Amniotic stem cell (primary cell): ENCODE measurements around the gene PFN4.
"Not testable (repeated sequence)": the region's sequence is repeated elsewhere in the genome, so short reads cannot be mapped to it uniquely, and the experiment has no call there.

Experiments
- DNase-seq: peaks from one replicate; lab custom pipeline; 2025; lab: John Stamatoyannopoulos, UW

The PFN4 gene, protein sequence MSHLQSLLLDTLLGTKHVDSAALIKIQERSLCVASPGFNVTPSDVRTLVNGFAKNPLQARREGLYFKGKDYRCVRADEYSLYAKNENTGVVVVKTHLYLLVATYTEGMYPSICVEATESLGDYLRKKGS

GRCh38 chr2:24123195-24123921 lies at the start of gene PFN4, which contains the start of gene FAM228B:
TSS of gene PFN4 (minus strand) at chr2:24123334. CDS start at chr2:24122535, 799 bp downstream.
TSS of gene FAM228B (plus strand) at chr2:24123469. CDS start at chr2:24124362, 893 bp downstream.
- DNase-seq, result peak; percentile 58

DNA sequence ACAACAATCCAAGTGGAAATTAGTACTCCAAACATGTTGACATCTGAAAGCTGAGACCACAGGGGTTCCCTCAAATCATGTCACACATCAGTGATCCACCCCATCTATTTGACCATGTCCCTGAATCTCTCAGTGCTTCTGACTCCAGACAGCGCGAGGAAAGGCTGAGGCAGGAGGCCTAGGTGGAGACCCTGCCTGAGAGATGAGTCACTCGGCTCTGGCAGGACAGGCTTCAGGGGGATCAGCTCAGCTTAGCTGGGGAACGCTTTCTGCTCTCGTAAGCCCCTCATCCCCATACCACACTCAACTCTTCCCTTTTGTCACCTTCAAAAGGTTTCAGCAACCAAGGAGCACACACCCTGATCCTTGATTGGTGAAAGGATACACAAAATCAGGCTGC lies 45.9 kb upstream of the PFN4 start:
- DNase-seq, result no peak

DNA sequence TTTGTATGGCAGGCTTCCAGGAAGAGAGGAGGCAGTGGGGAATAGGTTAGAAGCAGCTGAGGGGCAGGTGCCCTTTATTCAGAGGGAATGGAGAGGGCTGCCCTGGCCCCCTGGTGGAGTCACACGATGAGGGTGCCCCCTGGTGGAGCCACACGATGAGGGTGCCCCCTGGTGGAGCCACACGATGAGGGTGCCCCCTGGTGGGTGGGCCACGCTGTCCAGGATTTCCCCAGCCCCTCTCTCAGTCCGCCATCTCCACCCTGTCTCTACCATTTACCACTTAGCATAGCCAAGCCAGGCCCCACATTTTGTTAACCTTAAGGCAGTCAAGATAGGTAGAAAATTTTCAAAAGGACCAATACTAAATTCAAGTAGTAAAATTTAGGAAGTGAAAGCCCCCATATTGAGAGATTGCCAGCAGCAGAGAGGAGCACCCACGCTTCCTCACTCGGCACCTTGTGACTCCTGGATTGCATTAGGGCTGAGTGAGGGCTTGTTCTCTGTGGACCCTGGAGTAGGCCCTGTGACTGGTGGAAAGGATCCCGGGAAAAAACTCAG lies 41.4 kb upstream of the PFN4 start:
- DNase-seq, result no peak

GRCh38 chr2:24163601-24164000 lies 40.5 kb upstream of the PFN4 start:
- no peak for DNase-seq

- no peak for DNase-seq
Measured at GRCh38 chr2:24163186-24163585, 40.1 kb upstream of the PFN4 start.

- DNase-seq, result no peak
Measured at GRCh38 chr2:24162494-24162893, 39.4 kb upstream of the PFN4 start.

- no peak for DNase-seq
Measured at GRCh38 chr2:24160761-24161160, 37.6 kb upstream of the PFN4 start.

DNA sequence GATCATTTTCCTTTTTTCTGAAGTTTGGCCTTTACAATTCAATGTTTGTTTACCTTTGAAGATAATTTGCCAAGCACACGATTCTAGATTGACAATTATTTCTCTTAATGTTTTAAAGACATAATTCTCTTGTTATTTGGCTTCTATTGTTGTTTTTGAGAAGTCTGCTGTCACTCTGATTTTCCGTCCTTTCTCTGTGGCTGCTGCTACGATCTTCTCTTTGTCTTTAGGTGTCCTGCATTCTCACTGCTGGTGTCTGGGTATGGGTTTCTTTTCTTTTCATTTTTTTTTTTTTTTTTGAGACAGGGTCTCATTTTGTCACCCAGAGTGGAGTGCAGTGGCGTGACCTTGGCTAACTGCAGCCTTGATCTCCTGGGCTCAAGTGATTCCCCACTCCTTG lies 36.6 kb upstream of the PFN4 start:
- no peak for DNase-seq

- no peak for DNase-seq
Measured at GRCh38 chr2:24158131-24158530, 35.0 kb upstream of the PFN4 start.

GRCh38 chr2:24153478-24153877 lies 30.3 kb upstream of the PFN4 start:
- DNase-seq, result no peak

DNA sequence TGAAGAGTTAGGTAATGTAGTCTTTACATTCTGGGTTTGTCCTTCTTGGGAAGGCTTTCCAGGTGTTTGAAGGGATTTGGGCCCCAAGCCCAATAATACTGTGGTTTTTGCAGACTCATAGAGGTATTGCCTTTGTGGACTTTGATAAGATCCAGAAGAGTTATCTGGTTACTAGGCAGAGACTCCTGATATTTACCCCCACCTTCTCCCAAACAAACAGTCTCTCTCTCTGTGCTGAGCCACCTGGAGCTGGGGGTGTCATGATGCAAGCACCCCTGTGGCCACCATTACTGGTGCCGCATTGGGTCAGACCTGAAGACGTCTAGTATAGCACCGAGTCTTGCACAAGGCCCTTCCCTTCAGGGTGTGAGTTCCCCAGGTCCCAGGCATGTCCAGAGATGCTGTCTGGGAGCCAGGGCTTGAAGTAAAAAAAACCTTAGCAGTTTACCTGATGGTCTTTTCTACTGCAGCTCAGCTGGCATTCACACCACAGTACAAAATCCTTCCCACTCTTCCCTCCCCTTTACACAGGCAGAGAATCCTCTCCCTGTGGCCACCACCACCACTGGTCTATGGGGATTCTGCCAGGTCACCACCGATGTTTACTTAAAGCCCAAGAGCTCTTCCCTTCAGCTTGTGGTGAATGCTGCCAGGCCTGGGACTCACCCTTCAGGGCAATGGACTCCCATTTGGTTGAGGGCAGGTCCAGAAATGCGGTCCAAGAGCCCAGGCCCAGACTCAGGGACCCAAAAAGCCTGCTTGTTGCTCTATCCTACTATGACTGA lies 29.5 kb upstream of the PFN4 start:
- no peak for DNase-seq

DNA sequence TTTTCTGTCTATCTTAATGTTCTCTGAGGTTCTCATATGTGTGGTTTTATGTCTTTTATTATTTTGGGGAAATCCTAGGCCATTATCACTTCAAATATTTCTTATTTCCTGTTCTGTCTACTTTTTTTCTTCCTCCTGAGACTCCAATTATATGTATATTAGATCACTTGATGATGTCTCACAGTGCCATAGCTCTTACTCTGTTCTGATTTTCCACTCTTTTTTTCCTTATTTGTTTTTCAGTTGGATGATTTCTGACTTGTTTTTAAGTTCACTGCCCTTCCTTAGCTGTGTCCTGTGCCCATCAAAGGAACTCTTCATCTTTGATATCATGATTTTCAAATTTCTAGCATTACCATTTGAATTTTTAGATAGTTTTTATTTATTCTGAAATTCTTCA lies 24.2 kb upstream of the PFN4 start:
- no peak for DNase-seq

DNA sequence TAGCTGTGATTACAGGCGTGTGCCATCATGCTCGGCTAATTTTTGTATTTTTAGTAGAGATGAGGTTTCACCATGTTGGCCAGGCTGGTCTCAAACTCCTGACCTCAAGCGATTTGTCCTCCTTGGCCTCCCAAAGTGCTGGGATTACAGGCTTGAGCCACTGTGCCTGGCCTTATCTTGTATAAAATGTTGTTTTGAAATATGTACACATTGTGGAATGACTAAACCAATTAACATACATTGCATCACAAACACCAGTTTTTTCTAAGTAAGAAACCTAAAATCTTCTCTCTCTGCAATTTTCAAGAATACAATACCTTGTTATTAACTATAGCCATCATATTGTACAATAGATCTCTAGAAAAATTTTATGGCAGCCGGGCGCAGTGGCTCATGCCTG lies 17.2 kb upstream of the PFN4 start:
- not testable (repeated sequence) for DNase-seq

DNA sequence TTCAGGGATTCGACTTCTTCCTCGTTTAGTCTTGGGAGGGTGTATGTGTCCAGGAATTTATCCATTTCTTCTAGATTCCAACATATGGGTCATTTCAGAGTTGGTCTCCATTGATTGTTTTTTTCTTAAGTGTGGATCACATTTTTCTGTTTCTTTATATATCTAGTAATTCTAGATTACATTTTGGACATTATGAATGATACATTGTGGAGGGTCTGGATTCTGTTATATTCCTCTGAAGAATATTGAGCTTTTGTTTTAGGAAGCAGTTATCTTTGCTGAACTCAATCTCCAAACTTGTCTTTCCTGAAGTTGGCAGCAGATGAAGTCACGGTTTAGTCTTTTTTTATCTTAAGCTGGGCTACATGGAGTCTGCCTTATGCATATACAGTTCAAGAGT lies 9.4 kb upstream of the PFN4 start:
- no peak for DNase-seq

DNA sequence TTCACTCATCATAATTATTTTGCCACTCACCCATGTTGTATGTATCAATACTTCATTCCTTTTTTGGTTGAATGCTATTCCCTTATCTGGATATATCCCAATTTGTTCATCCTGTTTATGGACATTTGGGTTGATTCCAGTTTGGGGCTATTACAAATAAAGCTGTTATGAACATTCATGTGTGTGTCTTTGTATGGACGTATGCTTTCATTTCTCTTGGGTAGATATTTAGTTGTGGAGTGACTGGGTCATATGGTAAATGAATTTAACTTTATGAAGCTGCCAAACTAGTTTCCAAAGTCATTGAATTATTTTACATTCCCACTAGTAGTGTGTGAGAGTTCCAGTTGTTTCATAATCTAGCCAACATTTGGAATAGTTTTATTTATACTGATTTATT lies 2.8 kb upstream of the PFN4 start:
- no peak for DNase-seq

DNA sequence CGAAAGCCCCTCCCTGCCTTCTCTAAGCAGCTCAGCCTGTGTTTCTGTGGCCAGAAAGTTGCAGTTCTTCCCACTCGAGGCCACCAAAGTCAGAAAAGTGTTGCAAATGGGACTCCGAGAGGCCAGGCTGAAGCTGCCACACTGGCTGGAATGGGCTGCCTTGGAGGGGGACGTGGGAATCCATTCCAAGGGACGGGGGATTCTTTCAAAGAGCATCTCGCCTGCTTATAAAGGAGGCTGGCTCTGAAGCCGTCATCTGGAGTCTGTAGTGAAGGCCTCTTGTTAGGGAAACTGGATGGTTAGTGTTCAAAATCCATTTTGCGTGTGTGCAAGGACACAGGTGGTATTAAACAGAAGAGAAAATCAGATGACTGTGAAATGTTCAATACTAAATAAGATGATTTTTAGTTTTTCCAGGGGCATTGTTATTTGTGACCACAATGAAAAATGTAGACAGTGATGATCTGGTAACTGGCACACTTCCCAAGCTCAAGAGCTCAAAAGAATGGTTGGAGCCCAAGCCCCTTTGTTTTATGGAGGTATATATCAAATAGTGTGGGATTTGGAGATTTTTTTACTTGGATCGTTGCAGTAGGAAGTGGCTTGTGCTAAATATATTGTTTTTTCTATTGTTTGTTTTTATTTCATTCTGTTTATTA lies 917 bp upstream of the PFN4 start:
- no peak for DNase-seq

GRCh38 chr2:24122366-24123194 lies 554 bp downstream of the PFN4 start:
- DNase-seq, result no peak

DNA sequence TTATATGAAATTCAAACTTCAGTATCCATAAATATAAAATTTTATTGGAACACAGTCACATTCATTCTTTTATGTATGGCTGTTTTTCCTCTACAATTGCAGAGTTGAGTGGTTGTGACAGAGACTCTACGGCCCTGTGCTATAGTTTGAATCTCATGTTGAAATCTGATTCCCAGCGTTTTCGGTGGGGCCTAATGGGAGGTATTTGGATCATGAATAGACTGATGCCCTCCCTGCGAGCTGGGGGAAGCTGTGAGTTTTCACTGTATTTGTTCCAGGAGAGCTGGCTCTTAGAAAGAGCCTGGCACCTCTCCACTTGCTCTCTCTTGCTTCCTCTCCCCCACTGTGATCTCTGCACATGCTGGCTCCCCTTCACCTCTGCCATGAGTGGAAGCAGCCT lies 1.7 kb downstream of the PFN4 start:
- no peak for DNase-seq

GRCh38 chr2:24121066-24121465 lies 2.1 kb downstream of the PFN4 start:
- no peak for DNase-seq

DNA sequence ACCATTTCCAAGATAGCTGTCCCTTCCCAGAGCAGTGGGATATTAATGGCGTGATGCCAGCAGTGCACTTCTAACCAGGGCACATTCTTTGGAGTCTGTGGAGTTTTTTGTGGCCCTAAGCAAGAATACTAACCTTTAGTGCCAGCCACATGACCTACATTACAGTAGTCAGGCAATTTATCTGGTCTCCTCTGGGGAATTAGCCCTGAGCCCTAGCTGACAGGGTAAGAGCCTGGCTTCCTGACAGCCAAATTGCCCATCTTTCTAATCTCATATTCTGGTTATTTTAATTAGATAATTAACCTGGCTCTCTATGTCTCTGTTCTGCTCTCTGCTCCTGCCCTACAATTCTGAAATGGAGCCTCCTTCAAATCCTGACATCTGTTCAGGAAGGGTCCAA lies 5.2 kb downstream of the PFN4 start:
- no peak for DNase-seq

- no peak for DNase-seq
Measured at GRCh38 chr2:24115057-24115456, 8.1 kb downstream of the PFN4 start.
